Naive thymus-derived CD8-positive, alpha-beta T cell (primary cell): ENCODE results near the gene CASQ2. TPM values are rescaled to one million over a fixed set of nuclear protein-coding genes. Genes with fewer than 3 reads are reported as not detected.
A peak's percentile ranks its signal among the peaks of the same experiment; 100 is the strongest.

Experiments used
- ATAC-seq, 2 donors: fragments of 150-1000 bp; cut with Tn5 transposase in 1 of 2; sonication (Bioruptor Pico), chemical (Tn5 transposase) in 1 of 2; 1 replicate in 1 of 2; 2 replicates in 1 of 2; pipeline ENCODE4 v1.10.0; 2021; ENCODE audit warnings: mild to moderate bottlenecking in 2 of 2, moderate library complexity in 2 of 2
- POLR2A ChIA-PET: fragments of 350-600 bp; sonication (Branson Sonifier 250); formaldehyde crosslinking; loops from one replicate; lab custom pipeline; 2021; ENCODE audit warnings: antibody characterized with exemption; lab: Charles Lee
- DNase-seq, 10 donors: peaks; one replicate each; pipeline versions ENCODE4 v3.0.0 to v3.0.0-alpha.2; 2020 to 2022
- H3K27ac Mint-ChIP-seq, 10 donors: one replicate each; pipeline ENCODE4 v1.8.0; 2020 to 2022; ENCODE audit warnings: mild to moderate bottlenecking in 10 of 10, mixed read lengths in 10 of 10, moderate library complexity in 4 of 10, inconsistent platforms in 1 of 10
- H3K27me3 Mint-ChIP-seq, 5 donors: one replicate each; pipeline ENCODE4 v1.8.0; 2021 to 2022; ENCODE audit warnings: mixed read lengths in 5 of 5
- H3K36me3 Mint-ChIP-seq, 3 donors: one replicate each; pipeline ENCODE4 v1.8.0; 2020 to 2022; ENCODE audit warnings: mixed read lengths in 3 of 3, mild to moderate bottlenecking in 2 of 3, inconsistent platforms in 1 of 3
- H3K4me1 Mint-ChIP-seq, 4 donors: one replicate each; pipeline ENCODE4 v1.8.0; 2021 to 2022; ENCODE audit warnings: mixed read lengths in 4 of 4
- H3K4me3 Mint-ChIP-seq, 10 donors: one replicate each; pipeline ENCODE4 v1.8.0; 2020 to 2022; ENCODE audit warnings: mild to moderate bottlenecking in 10 of 10, mixed read lengths in 10 of 10, moderate library complexity in 6 of 10, inconsistent platforms in 1 of 10
- H3K9me3 Mint-ChIP-seq, 9 donors: one replicate each; pipeline ENCODE4 v1.8.0; 2020 to 2022; ENCODE audit warnings: mixed read lengths in 9 of 9, mild to moderate bottlenecking in 3 of 9, inconsistent platforms in 1 of 9, moderate library complexity in 1 of 9
- polyA plus RNA-seq, 3 donors: library from polyadenylated mRNA; unstranded; fragments of 300-500 nt; fragmentation: Illumina TruSeq; gene quantifications; one replicate each; pipeline ENCODE4 v1.2.3, GENCODE V29; 2021
- total RNA-seq, 8 experiments: library from RNA in 2 of 8; stranded (reverse) in 2 of 8; gene quantifications; one replicate each; pipeline ENCODE4 v1.2.3 and lab custom pipeline; 2021 to 2026

Gene CASQ2
- total and polyA plus RNA-seq, 5 experiments from 2014 or later = not detected

DNA sequence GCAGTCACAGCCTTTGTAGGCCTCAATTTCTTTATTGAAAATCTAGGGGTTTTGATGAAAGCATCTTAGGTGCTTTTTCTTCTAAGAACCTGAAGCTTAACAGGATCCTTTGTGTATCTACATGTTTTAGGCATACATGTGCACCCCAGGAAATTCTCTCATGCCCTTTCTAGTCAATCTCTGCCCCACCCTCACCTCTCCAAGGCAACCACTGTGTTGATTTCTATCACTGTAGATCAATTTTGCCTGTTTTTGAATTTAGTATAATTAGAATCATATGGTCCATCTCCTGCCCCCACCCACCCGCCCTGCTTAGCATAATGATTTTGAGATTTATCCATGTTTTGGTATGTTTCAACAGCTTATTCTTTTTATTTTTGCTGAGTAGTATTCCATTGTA, 107.4 kb downstream of the CASQ2 start:
- peaks cover 0 to 2% (median 0%) of the 10 kb centered on the region in 3 donors for H3K36me3 Mint-ChIP-seq
- POLR2A ChIA-PET = no interaction called here
- no peak overlapping the region for H3K4me3 Mint-ChIP-seq

DNA sequence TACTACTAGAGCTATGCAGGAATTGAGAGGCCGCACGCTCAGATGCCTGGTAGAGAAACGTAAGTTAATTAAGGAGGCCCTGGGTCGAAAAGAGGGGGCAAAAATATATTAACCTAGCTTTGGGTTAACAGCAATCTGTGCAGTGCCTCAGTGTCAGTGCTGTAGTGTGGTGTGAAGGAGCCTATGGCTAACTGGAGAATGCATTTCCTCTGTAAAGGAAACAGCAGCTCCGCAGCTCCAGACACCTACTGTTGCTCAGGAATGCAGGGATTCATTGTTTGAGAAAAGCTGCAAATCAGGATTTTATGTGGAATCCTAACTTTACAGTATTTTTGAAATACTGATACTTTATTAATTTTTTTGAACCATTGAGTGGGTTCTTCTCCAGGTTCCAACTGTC, 108.4 kb downstream of the CASQ2 start:
- Mint-ChIP-seq H3K4me1 (peaks cover 0 to 6% (median 3%) of the 10 kb centered on the region in 4 donors), H3K36me3 (peaks cover 0 to 2% (median 0%) of the 10 kb centered on the region in 3 donors), H3K27me3 (peaks cover 0 to 1% (median 0%) of the 10 kb centered on the region in 5 donors), H3K9me3 (no peaks in the 10 kb centered on the region), H3K27ac (no peak overlapping the region), H3K4me3 (no peak overlapping the region)
- POLR2A ChIA-PET = no interaction called here
- ATAC-seq = no peak
- no peak for DNase-seq

More for the DNA sequence above, 107.4 kb downstream of the CASQ2 start:
- Mint-ChIP-seq H3K4me1 (no peaks in the 10 kb centered on the region), H3K27me3 (no peaks in the 10 kb centered on the region), H3K27ac (no peak overlapping the region), H3K9me3 (no peaks in the 10 kb centered on the region)
- DNase-seq = no peak
- ATAC-seq = no peak

- Mint-ChIP-seq H3K4me1 (peaks cover 2 to 11% (median 4%) of the 10 kb centered on the region in 4 donors), H3K27me3 (peaks cover 0 to 3% (median 0%) of the 10 kb centered on the region in 5 donors), H3K27ac (no peak overlapping the region), H3K36me3 (no peaks in the 10 kb centered on the region), H3K9me3 (no peaks in the 10 kb centered on the region), H3K4me3 (no peak overlapping the region)
- ATAC-seq (no peak), DNase-seq (no peak)
- POLR2A ChIA-PET = no interaction called here
Measured at GRCh38 chr1:115658646-115659045, 109.9 kb downstream of the CASQ2 start.

DNA sequence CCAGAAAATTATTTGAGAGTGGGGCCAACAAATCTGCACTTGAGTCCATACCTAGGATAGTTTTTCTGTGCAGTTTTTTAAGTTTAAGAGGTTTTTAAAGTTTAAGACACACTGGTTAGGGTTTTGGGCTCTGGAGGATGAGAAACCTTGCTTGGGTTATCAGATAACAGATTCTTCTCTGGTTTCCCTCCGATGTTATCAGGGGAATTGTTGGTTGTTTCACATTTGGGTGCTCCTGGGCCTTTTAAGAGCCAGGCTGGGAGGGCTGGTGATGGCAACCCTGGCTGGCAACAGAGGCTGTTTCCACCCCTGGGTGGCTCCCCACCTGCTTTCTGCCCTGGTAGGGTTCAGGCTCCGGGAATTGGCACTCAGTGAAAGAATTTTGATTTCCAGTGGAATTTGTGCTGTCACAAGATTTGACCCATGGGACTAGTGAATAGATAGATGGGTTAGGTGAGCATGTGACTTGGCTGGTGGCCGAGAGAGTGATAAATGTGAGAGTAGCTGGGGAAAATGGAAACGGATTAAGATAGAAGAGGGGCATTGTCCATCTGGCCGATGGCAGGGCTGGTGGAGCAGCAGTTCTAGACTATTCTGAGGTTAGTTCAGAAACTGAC, 111.9 kb downstream of the CASQ2 start:
- ATAC-seq (no peak), DNase-seq (no peak)
- Mint-ChIP-seq H3K36me3 (no peaks in the 10 kb centered on the region), H3K27me3 (peaks cover 0 to 3% (median 0%) of the 10 kb centered on the region in 5 donors), H3K27ac (no peak overlapping the region), H3K9me3 (no peaks in the 10 kb centered on the region), H3K4me1 (peaks cover 2 to 11% (median 4%) of the 10 kb centered on the region in 4 donors), H3K4me3 (no peak overlapping the region)
- POLR2A ChIA-PET = no interaction called here

GRCh38 chr1:115655916-115656315, 112.6 kb downstream of the CASQ2 start:
- Mint-ChIP-seq H3K4me3 (no peak overlapping the region), H3K9me3 (no peaks in the 10 kb centered on the region), H3K27ac (no peak overlapping the region), H3K36me3 (no peaks in the 10 kb centered on the region), H3K27me3 (peaks cover 0 to 3% (median 0%) of the 10 kb centered on the region in 5 donors), H3K4me1 (peaks cover 2 to 11% (median 4%) of the 10 kb centered on the region in 4 donors)
- POLR2A ChIA-PET = no interaction called here
- DNase-seq = no peak
- ATAC-seq = no peak

DNA sequence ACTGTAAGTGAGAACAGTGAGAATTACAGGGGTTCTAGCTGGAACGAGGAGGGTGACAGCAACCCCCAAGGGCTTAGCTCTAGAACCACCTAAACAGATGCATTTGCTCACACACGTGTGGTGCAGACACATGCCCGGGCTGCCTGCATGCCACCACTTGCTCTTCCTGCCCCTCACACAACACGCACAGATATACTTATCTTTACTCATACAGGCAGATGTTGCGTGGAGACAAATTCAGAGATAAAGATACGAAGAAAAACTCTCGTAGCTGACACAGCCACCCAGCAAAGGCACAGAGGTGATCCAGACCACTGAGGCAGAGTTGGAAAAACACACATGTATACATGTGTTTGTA, 113.2 kb downstream of the CASQ2 start:
- no peak for DNase-seq
- POLR2A ChIA-PET = no interaction called here
- Mint-ChIP-seq H3K4me3 (peak overlapping the region in 1 of 10 donors; percentile 20), H3K9me3 (no peaks in the 10 kb centered on the region), H3K4me1 (peaks cover 2 to 11% (median 4%) of the 10 kb centered on the region in 4 donors), H3K27ac (no peak overlapping the region), H3K27me3 (peaks cover 0 to 3% (median 0%) of the 10 kb centered on the region in 5 donors), H3K36me3 (no peaks in the 10 kb centered on the region)
- no peak for ATAC-seq

DNA sequence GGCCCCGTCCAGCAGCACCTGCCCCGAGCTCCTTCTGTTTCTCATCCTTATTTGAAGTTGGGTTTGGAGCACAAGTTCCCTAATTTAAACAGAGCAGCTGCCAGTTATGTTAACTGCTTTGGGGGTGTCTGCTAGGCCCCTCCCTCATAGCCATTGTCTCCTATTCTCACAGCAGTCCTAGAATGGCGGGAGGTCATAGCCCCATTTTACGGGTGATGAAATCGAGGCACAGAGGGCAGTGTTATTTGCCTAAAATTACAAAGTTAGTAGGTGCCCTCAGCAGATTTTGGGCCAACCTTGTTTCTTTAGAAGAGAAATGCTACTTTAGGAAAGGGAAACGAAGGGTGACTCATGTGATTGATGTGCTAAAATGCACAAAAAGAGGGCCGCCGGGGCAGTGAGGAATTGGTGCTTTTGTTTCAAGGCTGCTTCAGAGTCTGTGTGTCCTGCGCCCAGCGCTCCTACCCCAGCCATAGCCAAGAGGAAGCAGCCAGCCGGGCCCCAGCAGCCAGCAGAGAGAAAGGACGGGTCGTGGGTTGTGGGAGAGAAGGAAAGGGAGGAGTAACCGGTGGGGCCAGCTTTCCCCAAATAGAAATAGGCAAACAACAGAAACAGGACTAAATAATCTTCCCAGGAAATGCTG, 113.7 kb downstream of the CASQ2 start:
- H3K4me3 Mint-ChIP-seq = no peak overlapping the region
- H3K9me3 Mint-ChIP-seq = no peaks in the 10 kb centered on the region
- no peak overlapping the region for H3K27ac Mint-ChIP-seq
- POLR2A ChIA-PET = no interaction called here
- DNase-seq = no peak
- no peaks in the 10 kb centered on the region for H3K36me3 Mint-ChIP-seq
- H3K27me3 Mint-ChIP-seq = peaks cover 0 to 3% (median 0%) of the 10 kb centered on the region in 5 donors
- H3K4me1 Mint-ChIP-seq = peaks cover 2 to 11% (median 4%) of the 10 kb centered on the region in 4 donors
- no peak for ATAC-seq

- DNase-seq = no peak
- H3K9me3 Mint-ChIP-seq = no peaks in the 10 kb centered on the region
- H3K4me3 Mint-ChIP-seq = no peak overlapping the region
- POLR2A ChIA-PET = no interaction called here
- H3K27me3 Mint-ChIP-seq = peaks cover 0 to 3% (median 0%) of the 10 kb centered on the region in 5 donors
- H3K4me1 Mint-ChIP-seq = peaks cover 2 to 11% (median 4%) of the 10 kb centered on the region in 4 donors
- no peak overlapping the region for H3K27ac Mint-ChIP-seq
- ATAC-seq = no peak
- no peaks in the 10 kb centered on the region for H3K36me3 Mint-ChIP-seq
Measured at GRCh38 chr1:115654125-115654524, 114.4 kb downstream of the CASQ2 start.

DNA sequence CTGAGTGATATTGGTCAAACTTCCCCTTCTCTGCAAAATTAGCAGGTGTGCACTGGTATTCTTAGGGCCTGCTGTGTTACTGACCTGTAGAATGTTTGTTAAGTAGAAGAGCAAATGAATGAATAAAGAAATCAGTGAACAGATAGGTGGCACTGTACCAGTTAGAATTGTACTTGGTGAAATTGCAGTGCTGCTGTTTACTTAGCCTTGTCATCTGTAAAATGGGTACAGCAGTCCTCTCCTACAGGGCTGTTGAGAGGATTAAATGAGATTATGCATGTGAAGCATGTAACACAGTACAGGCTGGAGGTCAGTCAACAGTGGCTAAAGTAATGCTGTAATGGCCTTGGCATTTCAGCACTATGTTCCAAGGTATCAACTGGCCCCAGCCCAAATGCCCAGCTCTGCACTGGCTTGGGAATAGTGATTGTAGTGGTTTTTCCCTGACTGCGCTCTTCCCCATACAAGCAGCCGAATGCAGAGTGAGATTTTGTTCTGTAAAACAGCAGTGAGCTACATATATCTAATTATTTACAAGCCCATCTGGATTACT, 116.2 kb downstream of the CASQ2 start:
- no peaks in the 10 kb centered on the region for H3K36me3 Mint-ChIP-seq
- POLR2A ChIA-PET = no interaction called here
- H3K9me3 Mint-ChIP-seq = no peaks in the 10 kb centered on the region
- H3K4me3 Mint-ChIP-seq = no peak overlapping the region
- DNase-seq = no peak
- peaks cover 2 to 11% (median 4%) of the 10 kb centered on the region in 4 donors for H3K4me1 Mint-ChIP-seq
- H3K27me3 Mint-ChIP-seq = peaks cover 0 to 3% (median 0%) of the 10 kb centered on the region in 5 donors
- no peak for ATAC-seq
- H3K27ac Mint-ChIP-seq = no peak overlapping the region

DNA sequence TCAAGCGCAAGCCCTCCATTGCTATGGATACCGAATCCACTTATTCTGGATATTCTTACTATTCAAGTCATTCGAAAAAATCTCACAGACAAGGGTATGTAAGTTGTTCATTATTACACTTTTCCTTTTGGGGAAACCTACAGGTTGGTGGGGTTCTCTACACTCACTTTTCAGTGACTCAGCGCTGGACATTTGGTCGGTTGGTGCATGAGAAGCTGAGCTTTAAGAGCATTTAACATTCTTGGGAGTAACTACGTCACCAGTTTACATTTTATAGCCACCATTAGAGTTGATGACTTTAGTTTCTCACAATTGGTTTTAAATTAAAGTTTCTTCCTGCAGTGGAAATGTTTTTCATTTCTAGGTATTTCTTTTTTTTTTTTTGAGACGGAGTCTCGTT, 117.1 kb downstream of the CASQ2 start:
- ATAC-seq (no peak), DNase-seq (no peak)
- Mint-ChIP-seq H3K4me3 (no peak overlapping the region), H3K36me3 (no peaks in the 10 kb centered on the region), H3K9me3 (no peaks in the 10 kb centered on the region), H3K27me3 (peaks cover 0 to 3% (median 0%) of the 10 kb centered on the region in 5 donors), H3K4me1 (peaks cover 2 to 11% (median 4%) of the 10 kb centered on the region in 4 donors), H3K27ac (no peak overlapping the region)
- POLR2A ChIA-PET = no interaction called here

GRCh38 chr1:115650961-115651360, 117.6 kb downstream of the CASQ2 start:
- ATAC-seq (no peak), DNase-seq (no peak)
- no peaks in the 10 kb centered on the region for H3K36me3 Mint-ChIP-seq
- peaks cover 2 to 11% (median 4%) of the 10 kb centered on the region in 4 donors for H3K4me1 Mint-ChIP-seq
- no peak overlapping the region for H3K4me3 Mint-ChIP-seq
- POLR2A ChIA-PET = no interaction called here
- H3K27ac Mint-ChIP-seq = no peak overlapping the region
- H3K9me3 Mint-ChIP-seq = no peaks in the 10 kb centered on the region
- H3K27me3 Mint-ChIP-seq = peaks cover 0 to 3% (median 1%) of the 10 kb centered on the region in 5 donors
